GM21737 (cell line): ENCODE data around the gene B3GALT5.

Experiments used
- ATAC-seq: cut with Tn5 transposase; IDR thresholded peaks from one replicate; pipeline ENCODE4 v1.9.1; 2021; ENCODE audit warnings: mild to moderate bottlenecking, moderate library complexity; ENCODE audit not compliant: unreplicated experiment

Gene B3GALT5

GRCh38 chr21:39602793-39603192 lies 9.9 kb upstream of the B3GALT5 start:
- ATAC-seq = no peak

GRCh38 chr21:39604951-39605350 lies 7.8 kb upstream of the B3GALT5 start:
- ATAC-seq = no peak

GRCh38 chr21:39610703-39611102 lies 2.0 kb upstream of the B3GALT5 start:
- ATAC-seq = no peak

GRCh38 chr21:39611551-39612190 lies 1.1 kb upstream of the B3GALT5 start:
- ATAC-seq = no peak

- ATAC-seq = no peak
Measured at GRCh38 chr21:39613041-39613934, 548 bp downstream of the B3GALT5 start.

- ATAC-seq = no peak
Measured at GRCh38 chr21:39616211-39616772, 3.6 kb downstream of the B3GALT5 start.

- no peak for ATAC-seq
Measured at GRCh38 chr21:39620856-39621255, 8.1 kb downstream of the B3GALT5 start.

- ATAC-seq = no peak
Measured at GRCh38 chr21:39625211-39625895, 12.6 kb downstream of the B3GALT5 start.

- no peak for ATAC-seq
Measured at GRCh38 chr21:39628385-39628784, 15.6 kb downstream of the B3GALT5 start.

GRCh38 chr21:39630191-39630591 lies 17.5 kb downstream of the B3GALT5 start:
- no peak for ATAC-seq

- no peak for ATAC-seq
Measured at GRCh38 chr21:39630827-39631226, 18.1 kb downstream of the B3GALT5 start.

- ATAC-seq = no peak
Measured at GRCh38 chr21:39631842-39632562, 19.3 kb downstream of the B3GALT5 start.

GRCh38 chr21:39632796-39633442 lies 20.2 kb downstream of the B3GALT5 start:
- no peak for ATAC-seq

GRCh38 chr21:39633770-39634181 lies 21.0 kb downstream of the B3GALT5 start:
- no peak for ATAC-seq

- ATAC-seq = no peak
Measured at GRCh38 chr21:39634507-39634906, 21.8 kb downstream of the B3GALT5 start.

GRCh38 chr21:39637197-39637970 lies 24.6 kb downstream of the B3GALT5 start:
- ATAC-seq = no peak

GRCh38 chr21:39637971-39638240 lies 25.2 kb downstream of the B3GALT5 start:
- no peak for ATAC-seq

GRCh38 chr21:39638281-39638680 lies 25.5 kb downstream of the B3GALT5 start:
- no peak for ATAC-seq

GRCh38 chr21:39640754-39641153 lies 28.0 kb downstream of the B3GALT5 start:
- ATAC-seq = no peak
